GM12872 (cell line): Measurements from ENCODE around the gene FETUB.

ENCODE experiments used
- CTCF ChIP-seq: IDR thresholded peaks from 3 replicates; pipeline ENCODE4 v1.5.1; 2011; ENCODE audit warnings: low read depth, mild to moderate bottlenecking, low read length, moderate library complexity; ENCODE audit not compliant: insufficient read depth

Gene FETUB

GRCh38 chr3:186683979-186684378 lies 43.8 kb downstream of the FETUB start:
- no peak for TF ChIP-seq CTCF

- TF ChIP-seq CTCF = no peak
These were observed 47.0 kb downstream of the FETUB start for GRCh38 chr3:186687120-186687651.

GRCh38 chr3:186691676-186692075 lies 51.5 kb downstream of the FETUB start:
- TF ChIP-seq CTCF = no peak

- TF ChIP-seq CTCF = no peak
These were observed 53.6 kb downstream of the FETUB start for GRCh38 chr3:186693843-186694242.

- no peak for TF ChIP-seq CTCF
These were observed 54.3 kb downstream of the FETUB start for GRCh38 chr3:186694288-186695032.

- no peak for TF ChIP-seq CTCF
These were observed 56.3 kb downstream of the FETUB start for GRCh38 chr3:186696522-186696921.

- TF ChIP-seq CTCF = no peak
These were observed 57.3 kb downstream of the FETUB start for GRCh38 chr3:186697510-186697909.
